ENCODE measurements around the gene CLK1. TPM values are rescaled to one million over a fixed set of nuclear protein-coding genes. Genes with fewer than 3 reads are reported as not detected.
A peak's percentile ranks its signal among the peaks of the same experiment; 100 is the strongest.

CLK1 gene
- total RNA-seq, 1 donor from 2014 or later = 118 TPM

- no peaks in the 10 kb centered on the region for H3K27me3 Mint-ChIP-seq (ENCODE audit: low read depth)
- peak overlapping the region; percentile 92 for H3K4me3 Mint-ChIP-seq
- peaks cover 28% of the 10 kb centered on the region for H3K36me3 Mint-ChIP-seq
- DNase-seq (ENCODE audit: low spot score in 2 of 2, unreplicated experiment in 2 of 2) = peak; percentile 40 to 72
- TF ChIP-seq CTCF (IDR thresholded peaks at IDR 0.05; ENCODE audit: unreplicated experiment) = peak; percentile 40
- H3K4me1 Mint-ChIP-seq = peaks cover 25% of the 10 kb centered on the region
- no peaks in the 10 kb centered on the region for H3K9me3 Mint-ChIP-seq
- peak overlapping the region; percentile 96 for H3K27ac Mint-ChIP-seq
Measured at GRCh38 chr2:200812122-200813022, 52.1 kb downstream of the CLK1 start.

- peak within 1 kb of the TSS; percentile 92 for H3K4me3 Mint-ChIP-seq
- no peaks in the 10 kb centered on the region for H3K9me3 Mint-ChIP-seq
Measured at GRCh38 chr2:200811333-200812121, 52.9 kb downstream of the CLK1 start, which contains the start of gene BZW1. TSS of gene BZW1 (plus strand) at chr2:200811910. CDS start at chr2:200813218, 1,308 bp downstream.

GRCh38 chr2:200810998-200811332 lies 53.5 kb downstream of the CLK1 start:
- no peak for TF ChIP-seq CTCF (IDR thresholded peaks at IDR 0.05; ENCODE audit: unreplicated experiment)
- Mint-ChIP-seq H3K4me3 (peak overlapping the region; percentile 92), H3K27ac (peak overlapping the region; percentile 78), H3K36me3 (peaks cover 16% of the 10 kb centered on the region), H3K27me3 (ENCODE audit: low read depth) (no peaks in the 10 kb centered on the region), H3K4me1 (peaks cover 25% of the 10 kb centered on the region), H3K9me3 (no peaks in the 10 kb centered on the region)
- DNase-seq (ENCODE audit: low spot score in 2 of 2, unreplicated experiment in 2 of 2) = no peak

More at GRCh38 chr2:200811333-200812121, 52.9 kb downstream of the CLK1 start, which contains the start of gene BZW1:
- Mint-ChIP-seq H3K27me3 (ENCODE audit: low read depth) (no peaks in the 10 kb centered on the region), H3K4me1 (peaks cover 25% of the 10 kb centered on the region), H3K36me3 (peaks cover 20% of the 10 kb centered on the region), H3K27ac (peak within 1 kb of the TSS; percentile 98)
- TF ChIP-seq CTCF (IDR thresholded peaks at IDR 0.05; ENCODE audit: unreplicated experiment) = no peak
- DNase-seq (ENCODE audit: low spot score in 2 of 2, unreplicated experiment in 2 of 2) = peak; percentile 90 to 94

- DNase-seq (ENCODE audit: low spot score in 2 of 2, unreplicated experiment in 2 of 2) = no peak
- H3K27ac Mint-ChIP-seq = peak overlapping the region; percentile 78
- TF ChIP-seq CTCF (IDR thresholded peaks at IDR 0.05; ENCODE audit: unreplicated experiment) = no peak
- H3K27me3 Mint-ChIP-seq (ENCODE audit: low read depth) = no peaks in the 10 kb centered on the region
- H3K36me3 Mint-ChIP-seq = peaks cover 12% of the 10 kb centered on the region
- no peaks in the 10 kb centered on the region for H3K9me3 Mint-ChIP-seq
- peak overlapping the region; percentile 92 for H3K4me3 Mint-ChIP-seq
- peaks cover 25% of the 10 kb centered on the region for H3K4me1 Mint-ChIP-seq
Measured at GRCh38 chr2:200810252-200810997, 54.0 kb downstream of the CLK1 start.

- H3K27ac Mint-ChIP-seq = peak overlapping the region; percentile 78
- H3K27me3 Mint-ChIP-seq (ENCODE audit: low read depth) = peaks cover 3% of the 10 kb centered on the region
- H3K4me3 Mint-ChIP-seq = no peak overlapping the region
- no peak for TF ChIP-seq CTCF (IDR thresholded peaks at IDR 0.05; ENCODE audit: unreplicated experiment)
- no peaks in the 10 kb centered on the region for H3K9me3 Mint-ChIP-seq
- peaks cover 25% of the 10 kb centered on the region for H3K4me1 Mint-ChIP-seq
- peaks cover 6% of the 10 kb centered on the region for H3K36me3 Mint-ChIP-seq
- no peak for DNase-seq (ENCODE audit: low spot score in 2 of 2, unreplicated experiment in 2 of 2)
Measured at GRCh38 chr2:200809506-200810251, 54.8 kb downstream of the CLK1 start.

Data from mesothelial cell of epicardium (in vitro differentiated cells).